Measurements from ENCODE around the gene PDCD2L. TPM values are rescaled to one million over a fixed set of nuclear protein-coding genes. Genes with fewer than 3 reads are reported as not detected.

The PDCD2L gene
- total RNA-seq, 6 donors from 2014 or later, result 3.2 to 35.6 (median 9.5) TPM

GRCh38 chr19:34405892-34406660 lies 1.9 kb downstream of the PDCD2L start:
- no peak for ATAC-seq (ENCODE audit: low FRiP score in 2 of 2)
- no peaks in the 10 kb centered on the region for H3K9me3 ChIP-seq
- no peak overlapping the region for H3K27ac ChIP-seq
- WGBS, 2 donors, result 83 to 89% methylated on average over 13 of the region's 13 CpGs
- DNase-seq, result no peak
- TF ChIP-seq EP300 (IDR thresholded peaks at IDR 0.05), result no peak
- no peak overlapping the region for H3K4me3 ChIP-seq
- H3K4me1 ChIP-seq, result peaks cover 0 to 20% (median 8%) of the 10 kb centered on the region in 4 donors
- H3K36me3 ChIP-seq, result peaks cover 0 to 10% (median 4%) of the 10 kb centered on the region in 4 donors
- H3K27me3 ChIP-seq, result no peaks in the 10 kb centered on the region

GRCh38 chr19:34408411-34408810 lies 4.2 kb downstream of the PDCD2L start:
- no peak overlapping the region for H3K4me3 ChIP-seq
- H3K27me3 ChIP-seq, result no peaks in the 10 kb centered on the region
- H3K4me1 ChIP-seq, result peaks cover 0 to 15% (median 8%) of the 10 kb centered on the region in 4 donors
- no peak overlapping the region for H3K27ac ChIP-seq
- ATAC-seq (ENCODE audit: low FRiP score in 2 of 2) (no peak), DNase-seq (no peak)
- WGBS, 2 donors, result 82 to 85% methylated on average over 8 of the region's 8 CpGs
- H3K9me3 ChIP-seq, result no peaks in the 10 kb centered on the region
- peaks cover 0 to 18% (median 7%) of the 10 kb centered on the region in 4 donors for H3K36me3 ChIP-seq
- no peak for TF ChIP-seq POLR2A (IDR thresholded peaks at IDR 0.05)
- no peak for TF ChIP-seq POLR2AphosphoS5 (IDR thresholded peaks at IDR 0.05)
- TF ChIP-seq CTCF (IDR thresholded peaks at IDR 0.05), result no peak
- TF ChIP-seq EP300 (IDR thresholded peaks at IDR 0.05), result no peak

- H3K27ac ChIP-seq, result no peak overlapping the region
- no peak overlapping the region for H3K4me3 ChIP-seq
- 74 to 86% methylated on average over 7 to 10 of the region's 10 CpGs for WGBS, 2 donors
- no peaks in the 10 kb centered on the region for H3K9me3 ChIP-seq
- peaks cover 0 to 8% (median 6%) of the 10 kb centered on the region in 4 donors for H3K4me1 ChIP-seq
- ATAC-seq (ENCODE audit: low FRiP score in 2 of 2) (no peak), DNase-seq (no peak)
- peaks cover 0 to 28% (median 10%) of the 10 kb centered on the region in 4 donors for H3K36me3 ChIP-seq
- TF ChIP-seq EP300 (IDR thresholded peaks at IDR 0.05), result no peak
- no peak for TF ChIP-seq CTCF (IDR thresholded peaks at IDR 0.05)
- no peak for TF ChIP-seq POLR2AphosphoS5 (IDR thresholded peaks at IDR 0.05)
- H3K27me3 ChIP-seq, result no peaks in the 10 kb centered on the region
These were observed 5.3 kb downstream of the PDCD2L start for GRCh38 chr19:34409189-34410164.

- TF ChIP-seq POLR2AphosphoS5 (IDR thresholded peaks at IDR 0.05) (no peak), EP300 (IDR thresholded peaks at IDR 0.05) (no peak), POLR2A (IDR thresholded peaks at IDR 0.05) (no peak), CTCF (IDR thresholded peaks at IDR 0.05) (no peak)
- ATAC-seq (ENCODE audit: low FRiP score in 2 of 2), result no peak
- H3K36me3 ChIP-seq, result peaks cover 0 to 45% (median 17%) of the 10 kb centered on the region in 4 donors
- no peaks in the 10 kb centered on the region for H3K9me3 ChIP-seq
- WGBS, 2 donors, result 96 to 98% methylated on average over 12 to 13 of the region's 13 CpGs
- H3K4me1 ChIP-seq, result no peaks in the 10 kb centered on the region
- no peak overlapping the region for H3K27ac ChIP-seq
- H3K4me3 ChIP-seq, result no peak overlapping the region
- no peaks in the 10 kb centered on the region for H3K27me3 ChIP-seq
- DNase-seq, result no peak
These were observed 7.0 kb downstream of the PDCD2L start for GRCh38 chr19:34411216-34411615.

GRCh38 chr19:34416021-34416545 lies 11.9 kb downstream of the PDCD2L start:
- peaks cover 0 to 50% (median 12%) of the 10 kb centered on the region in 4 donors for H3K36me3 ChIP-seq
- H3K27me3 ChIP-seq, result no peaks in the 10 kb centered on the region
- H3K4me3 ChIP-seq, result no peak overlapping the region
- H3K4me1 ChIP-seq, result no peaks in the 10 kb centered on the region
- no peak overlapping the region for H3K27ac ChIP-seq
- no peaks in the 10 kb centered on the region for H3K9me3 ChIP-seq
- TF ChIP-seq POLR2A (IDR thresholded peaks at IDR 0.05) (no peak), CTCF (IDR thresholded peaks at IDR 0.05) (no peak), POLR2AphosphoS5 (IDR thresholded peaks at IDR 0.05) (no peak), EP300 (IDR thresholded peaks at IDR 0.05) (no peak)
- ATAC-seq (ENCODE audit: low FRiP score in 2 of 2), result no peak
- WGBS, 2 donors, result 93 to 99% methylated on average over 7 of the region's 7 CpGs
- no peak for DNase-seq

Data from upper lobe of left lung (tissue), 6 donors.